GM18511 (cell line): ENCODE measurements around the gene KRT85.

Experiments
- ATAC-seq: cut with Tn5 transposase; IDR thresholded peaks from one replicate; pipeline ENCODE4 v1.9.1; 2021; ENCODE audit warnings: mild to moderate bottlenecking, moderate library complexity; ENCODE audit not compliant: unreplicated experiment

Gene KRT85

DNA sequence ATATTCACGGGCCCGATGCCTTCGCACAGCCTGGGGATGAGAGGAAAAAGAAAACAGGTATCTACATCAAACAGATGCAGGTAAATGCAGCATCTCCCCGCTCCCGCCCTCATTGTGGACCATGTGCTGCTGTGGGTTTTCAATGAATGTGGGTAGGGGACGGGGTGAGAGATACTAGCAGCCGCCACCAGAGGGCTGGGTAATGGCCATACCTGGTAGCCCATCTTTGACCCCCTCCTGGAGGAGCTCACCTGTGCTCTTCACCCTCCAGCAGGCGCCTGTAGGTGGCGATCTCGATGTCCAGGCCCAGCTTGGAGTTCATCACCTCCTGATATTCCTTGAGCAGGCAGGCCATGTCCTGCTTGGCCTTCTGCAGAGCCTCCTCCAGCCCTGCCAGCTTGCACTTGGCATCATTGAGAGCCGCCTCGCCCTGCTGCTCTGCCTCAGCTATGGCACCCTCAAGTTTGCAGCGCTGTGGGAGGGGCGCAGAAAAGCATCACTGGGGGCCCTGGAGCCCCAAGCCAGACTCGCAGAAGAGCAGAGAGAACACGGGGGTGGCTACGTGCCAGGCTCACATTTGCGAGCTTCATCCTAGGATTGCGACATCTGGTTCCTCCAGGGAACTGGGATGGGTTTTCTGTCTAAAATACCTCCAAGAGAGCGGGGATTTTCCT, 28.6 kb upstream of the KRT85 start:
- ATAC-seq = no peak

DNA sequence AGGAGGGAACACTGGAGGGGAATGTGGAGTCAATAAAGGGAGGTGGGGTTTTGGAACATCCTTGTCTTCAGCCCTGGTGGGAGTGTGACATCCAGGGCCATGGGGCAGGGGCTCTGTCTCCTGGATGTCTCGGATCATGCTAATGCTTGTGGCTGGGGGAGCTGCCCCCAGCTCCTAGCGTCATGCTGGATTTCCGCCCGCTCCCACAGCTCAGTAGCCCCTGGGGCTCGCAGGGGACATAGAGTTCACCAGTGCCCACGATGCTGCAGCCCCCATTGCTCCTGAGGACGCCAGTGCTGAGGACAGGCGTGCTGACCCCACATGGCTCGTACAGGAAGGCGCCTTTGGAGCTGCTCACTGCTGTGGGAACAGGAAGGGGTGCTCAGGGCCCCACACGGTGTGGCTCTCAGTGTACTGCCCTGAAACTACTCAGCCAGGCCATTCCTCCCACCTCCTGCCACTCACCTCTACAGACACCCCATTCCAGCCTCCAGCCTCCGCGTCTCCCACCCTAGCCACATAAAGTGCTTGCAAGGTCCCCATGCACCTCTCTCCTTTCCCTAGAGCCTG, 27.6 kb upstream of the KRT85 start:
- no peak for ATAC-seq

DNA sequence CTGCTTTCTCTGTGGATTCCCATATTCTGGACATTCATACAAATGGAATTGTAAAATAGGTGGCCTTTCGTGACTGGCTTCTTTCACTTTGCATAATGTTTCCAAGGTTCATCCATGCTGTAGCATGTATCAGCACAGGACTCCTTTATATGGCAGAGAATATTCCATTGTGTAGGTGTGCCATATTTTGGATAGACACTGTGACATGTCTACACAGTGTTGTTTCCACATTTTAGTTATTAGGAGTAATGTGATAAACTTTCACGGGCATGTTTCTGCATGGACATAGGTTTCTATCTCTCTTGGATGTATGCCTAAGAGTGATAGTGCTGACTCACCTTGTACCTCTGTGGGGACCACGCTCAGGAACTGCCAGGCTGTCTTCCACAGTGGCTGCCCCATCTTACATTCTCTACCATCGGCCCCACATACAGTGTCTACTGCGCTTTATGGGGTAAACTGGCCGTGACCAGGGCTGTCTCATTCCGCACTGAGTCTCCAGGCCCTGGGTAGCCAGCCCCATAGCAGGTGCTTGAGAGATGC, 25.3 kb upstream of the KRT85 start:
- no peak for ATAC-seq

DNA sequence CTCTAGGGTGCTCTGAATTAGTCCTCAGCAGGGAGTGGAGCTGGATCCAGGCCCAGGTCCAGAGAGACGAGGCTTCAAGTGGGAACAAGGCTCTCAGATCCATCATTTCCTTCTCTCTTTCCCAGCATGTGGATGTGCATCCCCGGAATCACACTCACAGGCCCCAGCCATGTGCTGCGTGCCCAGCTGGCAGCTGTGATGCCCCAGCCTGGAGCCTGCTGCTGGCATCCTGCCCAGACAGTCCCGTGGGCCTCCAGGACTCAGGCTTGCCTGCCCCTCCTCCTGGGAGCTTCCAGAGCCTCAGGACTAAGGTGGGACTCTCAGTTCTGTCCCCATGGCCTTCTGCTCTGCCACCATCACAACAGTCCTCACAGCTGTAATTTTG, 24.3 kb upstream of the KRT85 start:
- ATAC-seq = no peak

DNA sequence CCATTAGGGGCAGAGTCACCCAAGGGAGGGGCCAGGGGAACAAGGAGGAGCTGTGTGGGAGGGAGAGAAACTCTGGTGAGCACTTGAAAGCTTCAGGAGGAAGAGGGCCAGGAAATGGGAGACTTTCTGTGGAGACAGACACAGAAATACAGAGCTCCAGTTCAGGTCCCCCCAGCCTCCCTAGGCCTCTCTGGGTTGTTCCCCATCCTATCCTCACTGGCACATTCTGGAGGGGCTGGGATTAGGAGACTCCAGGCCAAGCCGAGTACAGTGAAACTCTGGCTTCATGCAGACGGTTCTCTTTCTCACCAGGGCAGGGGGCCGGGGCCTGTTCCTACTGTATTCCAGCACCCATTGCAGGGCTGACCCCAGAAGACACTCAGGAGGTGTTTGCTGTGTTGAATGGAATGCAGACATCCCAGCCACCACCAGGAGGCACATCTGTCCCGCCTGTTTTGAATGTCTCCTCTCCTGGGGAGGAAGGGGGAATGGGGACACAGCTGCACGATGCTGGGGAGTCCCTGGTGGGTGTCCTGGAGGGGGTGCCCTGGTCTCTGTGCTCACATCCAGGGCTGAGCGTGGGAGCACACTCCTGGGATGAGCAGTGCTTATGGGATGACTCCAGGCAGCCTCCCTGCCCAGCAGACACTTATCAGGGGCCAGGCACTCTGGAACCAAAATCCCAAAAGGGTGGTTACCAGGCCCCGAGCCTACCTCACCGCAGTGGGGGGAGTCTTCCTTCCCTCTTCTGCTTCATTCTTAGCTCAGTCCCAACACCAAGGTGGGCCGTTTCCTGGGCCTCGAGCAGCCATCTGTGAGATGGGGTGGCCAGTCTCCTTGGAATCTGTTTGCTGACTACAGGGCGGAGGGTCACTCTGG, 23.7 kb upstream of the KRT85 start:
- no peak for ATAC-seq

DNA sequence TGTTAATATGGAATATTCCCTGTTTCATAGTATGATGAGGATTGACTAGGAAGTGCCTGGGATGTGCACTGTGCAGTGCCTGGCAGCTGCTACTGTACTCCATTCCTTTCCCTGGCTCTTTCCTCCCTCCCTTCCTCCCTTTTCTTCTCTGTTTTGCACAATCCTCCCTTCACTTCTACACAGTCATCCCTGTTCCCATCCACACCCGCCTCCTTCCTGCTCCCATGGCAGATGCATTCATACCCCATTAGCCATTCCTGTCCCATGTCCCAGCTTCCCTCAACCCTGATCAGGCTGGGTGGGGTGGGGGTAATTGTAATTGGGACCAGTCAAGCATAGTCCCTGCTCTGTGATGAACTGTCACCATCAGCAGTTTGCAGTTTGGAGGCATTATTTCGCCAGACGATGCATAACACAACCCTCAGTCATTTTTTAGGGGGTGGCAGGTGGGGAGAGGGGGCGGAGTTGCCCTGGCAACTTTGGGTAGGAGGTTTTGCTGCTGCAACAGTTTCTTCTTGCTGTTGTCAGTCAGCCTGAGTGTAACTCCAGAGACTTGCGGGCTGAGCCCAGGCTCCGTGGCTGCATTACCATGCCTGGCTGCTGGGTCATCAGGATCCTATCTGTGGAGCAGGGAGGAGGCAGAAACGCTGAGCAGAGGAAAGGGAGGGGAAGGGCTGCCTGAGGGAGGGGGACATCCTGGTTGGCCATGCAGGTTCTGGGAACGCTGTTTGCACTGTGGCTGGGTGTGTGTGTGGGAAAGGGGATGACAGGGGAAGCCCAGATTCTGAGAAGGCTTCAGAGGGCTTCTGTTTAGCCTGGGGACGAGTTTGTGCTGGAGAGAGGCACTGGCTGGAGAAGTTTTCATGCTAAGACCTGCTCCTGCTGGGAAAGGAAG, 22.3 kb upstream of the KRT85 start:
- ATAC-seq = no peak

DNA sequence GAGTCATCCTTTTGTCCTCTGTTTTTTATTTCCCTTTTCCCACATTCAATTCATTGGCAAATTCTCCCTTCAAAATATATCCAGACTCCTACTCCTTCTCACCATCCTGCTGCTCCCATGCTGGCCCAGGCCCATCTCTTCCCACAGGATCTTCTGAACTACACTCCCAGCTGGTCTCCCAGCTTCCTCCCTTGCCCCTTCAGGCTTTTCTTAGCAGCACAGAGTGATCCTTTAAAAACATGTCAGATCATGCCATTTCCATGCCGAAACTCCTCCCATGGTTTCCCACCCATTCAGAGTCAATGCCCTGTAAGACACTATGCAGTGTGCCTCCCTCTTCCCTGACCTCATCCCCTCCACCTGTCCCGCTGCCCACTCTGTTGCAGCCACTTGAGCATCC, 20.6 kb upstream of the KRT85 start:
- no peak for ATAC-seq

DNA sequence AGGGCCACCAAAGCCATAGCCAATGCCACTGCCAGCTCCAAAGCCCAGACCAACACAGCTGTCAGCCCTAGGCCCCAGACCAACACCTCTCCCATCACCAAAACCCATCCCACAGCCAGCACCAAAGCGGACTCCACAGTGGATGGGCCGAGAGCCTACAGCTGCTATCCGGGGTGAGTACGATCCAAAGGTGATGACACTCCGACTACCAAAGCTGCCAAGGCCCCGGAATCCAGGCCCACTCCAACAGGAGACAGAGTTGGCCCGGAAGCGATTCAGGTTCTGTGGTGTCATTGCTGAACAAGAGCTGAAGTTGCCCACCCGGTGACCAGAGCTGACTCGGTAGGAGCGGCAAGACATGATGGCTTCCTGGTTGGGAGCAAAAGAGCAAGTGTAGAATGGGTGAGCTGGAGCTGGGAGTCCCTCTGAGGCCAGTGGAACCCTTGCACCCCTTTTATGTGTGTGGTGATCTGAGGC, 18.0 kb upstream of the KRT85 start, which contains the start of gene KRT84:
Gene KRT84 (minus strand): TSS at position 427 of the 477 bp plus-strand sequence. CDS start 67 bp downstream, at position 360.
- no peak for ATAC-seq

DNA sequence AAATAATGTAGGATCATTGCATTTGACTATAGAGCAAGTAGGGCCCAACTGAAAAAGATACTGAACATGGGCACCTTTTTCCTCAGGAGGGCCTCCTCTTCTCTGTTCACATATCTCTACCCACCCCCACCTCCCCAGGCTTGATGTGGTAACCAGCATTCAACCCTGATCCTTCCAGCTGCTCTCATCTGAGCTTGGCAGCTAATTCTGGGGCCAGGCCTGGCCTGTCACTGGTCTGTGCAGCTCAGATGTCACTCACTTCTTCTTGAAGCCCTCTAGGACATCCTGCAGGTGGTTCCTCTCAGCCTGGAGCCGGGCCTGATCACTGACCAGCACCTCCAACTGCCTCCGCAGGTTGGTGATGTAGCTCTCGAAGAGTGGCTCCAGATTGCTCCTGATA, 16.1 kb upstream of the KRT85 start:
- ATAC-seq = no peak

DNA sequence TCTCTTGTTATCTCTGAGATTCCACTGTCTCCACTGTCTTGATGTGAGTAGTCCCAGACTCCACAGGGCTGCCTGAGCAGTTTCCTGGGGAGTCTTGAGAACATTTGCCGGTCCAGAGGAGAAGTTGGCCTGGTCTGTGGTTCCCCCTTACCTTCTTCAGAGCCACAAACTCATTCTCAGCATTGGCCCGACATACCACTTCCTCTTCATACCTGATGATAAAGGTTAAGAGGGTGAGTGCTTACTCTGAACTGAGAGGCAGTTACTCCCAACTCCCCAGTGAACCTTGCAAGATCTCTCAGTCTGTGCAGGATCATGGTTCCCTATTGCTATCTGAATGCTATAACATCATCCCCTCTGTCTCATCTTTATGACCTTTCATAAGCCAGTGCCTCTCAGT, 15.6 kb upstream of the KRT85 start:
- ATAC-seq = no peak

DNA sequence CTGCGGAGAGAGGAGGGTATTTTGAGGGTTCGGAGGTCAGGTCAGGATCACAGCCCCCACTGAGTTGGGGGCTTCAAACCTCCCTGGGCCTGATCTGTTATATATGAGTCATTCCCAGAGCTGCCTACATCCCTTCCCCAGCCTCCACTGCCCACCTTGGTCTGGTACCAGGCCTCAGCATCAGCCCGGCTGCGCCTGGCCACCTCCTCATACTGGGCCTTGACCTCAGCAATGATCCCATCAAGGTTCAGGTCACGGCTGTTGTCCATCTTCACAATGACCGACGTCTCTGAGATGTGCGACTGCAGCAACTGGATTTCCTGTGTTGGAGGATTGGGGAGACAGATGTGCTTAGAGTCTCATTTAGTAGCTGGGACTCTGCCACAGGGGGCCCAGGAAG, 13.9 kb upstream of the KRT85 start:
- no peak for ATAC-seq

DNA sequence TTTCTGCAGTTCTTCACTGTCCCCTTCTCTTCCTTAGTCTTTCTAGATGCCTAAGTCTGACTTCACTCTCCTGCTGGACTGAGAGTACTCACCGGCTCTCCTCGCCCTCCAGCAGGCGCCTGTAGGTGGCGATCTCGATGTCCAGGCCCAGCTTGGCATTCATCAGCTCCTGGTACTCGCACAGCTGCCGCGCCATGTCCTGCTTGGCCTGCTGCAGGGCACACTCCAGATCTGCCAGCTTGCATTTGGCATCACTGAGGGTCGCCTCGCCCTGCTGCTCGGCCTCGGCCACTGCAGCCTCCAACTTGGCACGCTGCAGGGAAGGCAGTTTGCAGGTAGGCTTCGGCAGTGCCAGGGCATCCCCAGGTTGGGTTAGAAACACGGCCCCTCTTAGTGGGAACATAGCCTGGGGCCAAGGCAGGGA, 13.0 kb upstream of the KRT85 start:
- ATAC-seq = no peak

DNA sequence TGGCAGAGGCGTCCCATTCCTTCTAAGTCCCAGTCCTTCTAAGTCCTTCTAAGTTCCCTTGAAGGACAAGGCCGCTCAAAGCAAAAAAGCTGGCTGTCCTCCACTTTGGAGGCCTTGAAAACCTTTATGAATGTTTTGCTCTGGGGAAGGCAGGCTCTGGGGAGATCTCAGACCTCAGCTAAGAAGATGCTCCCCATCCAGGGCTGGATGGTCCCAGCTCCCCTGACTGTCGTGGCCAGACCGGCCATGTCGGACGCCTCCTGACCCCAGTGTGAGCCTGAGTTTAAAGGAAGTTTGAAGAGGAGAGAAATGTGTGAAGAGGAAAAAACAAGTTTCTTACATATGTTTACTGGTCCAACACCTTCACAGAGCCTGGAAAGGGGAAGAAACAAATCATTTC, 12.3 kb upstream of the KRT85 start:
- no peak for ATAC-seq

DNA sequence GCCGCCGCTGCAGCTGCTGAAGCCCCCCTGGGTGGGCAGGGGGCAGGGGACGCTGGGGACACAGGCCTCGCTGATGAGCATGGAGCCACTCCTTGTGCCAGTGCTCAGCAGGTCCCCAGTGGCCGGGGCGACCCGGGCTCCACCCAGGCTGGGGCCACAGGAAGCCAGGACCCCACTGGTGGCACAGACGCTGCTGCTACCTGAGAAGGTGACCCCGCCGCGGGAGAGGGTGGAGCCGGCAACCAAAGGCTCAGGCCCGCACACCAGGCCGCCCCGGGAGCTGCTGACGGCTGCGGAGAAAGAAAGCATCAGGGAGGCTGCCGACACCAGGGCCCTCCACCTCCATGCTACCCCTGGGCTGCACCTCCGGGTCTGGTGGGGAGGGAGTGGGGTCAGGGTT, 10.8 kb upstream of the KRT85 start:
- ATAC-seq = no peak

DNA sequence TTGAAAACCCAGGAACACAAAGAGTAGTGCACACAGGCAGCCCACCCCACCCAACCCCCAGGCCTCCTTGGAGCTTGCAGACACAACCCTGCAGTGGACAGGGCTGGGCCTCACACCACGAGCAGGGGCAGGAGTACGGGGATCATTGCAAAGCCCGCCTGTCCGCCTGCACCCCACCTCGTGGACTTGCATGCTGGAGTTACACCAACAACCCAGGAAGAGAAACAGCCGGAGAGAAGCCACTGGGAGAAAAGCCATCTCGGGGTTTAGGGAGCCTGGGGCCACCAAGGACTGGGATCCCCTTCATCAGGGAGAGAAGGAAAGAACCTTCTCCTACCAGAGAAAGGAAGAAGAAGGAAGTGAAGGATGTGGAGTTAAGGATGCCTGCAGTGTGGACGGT, 10.0 kb upstream of the KRT85 start:
- no peak for ATAC-seq

DNA sequence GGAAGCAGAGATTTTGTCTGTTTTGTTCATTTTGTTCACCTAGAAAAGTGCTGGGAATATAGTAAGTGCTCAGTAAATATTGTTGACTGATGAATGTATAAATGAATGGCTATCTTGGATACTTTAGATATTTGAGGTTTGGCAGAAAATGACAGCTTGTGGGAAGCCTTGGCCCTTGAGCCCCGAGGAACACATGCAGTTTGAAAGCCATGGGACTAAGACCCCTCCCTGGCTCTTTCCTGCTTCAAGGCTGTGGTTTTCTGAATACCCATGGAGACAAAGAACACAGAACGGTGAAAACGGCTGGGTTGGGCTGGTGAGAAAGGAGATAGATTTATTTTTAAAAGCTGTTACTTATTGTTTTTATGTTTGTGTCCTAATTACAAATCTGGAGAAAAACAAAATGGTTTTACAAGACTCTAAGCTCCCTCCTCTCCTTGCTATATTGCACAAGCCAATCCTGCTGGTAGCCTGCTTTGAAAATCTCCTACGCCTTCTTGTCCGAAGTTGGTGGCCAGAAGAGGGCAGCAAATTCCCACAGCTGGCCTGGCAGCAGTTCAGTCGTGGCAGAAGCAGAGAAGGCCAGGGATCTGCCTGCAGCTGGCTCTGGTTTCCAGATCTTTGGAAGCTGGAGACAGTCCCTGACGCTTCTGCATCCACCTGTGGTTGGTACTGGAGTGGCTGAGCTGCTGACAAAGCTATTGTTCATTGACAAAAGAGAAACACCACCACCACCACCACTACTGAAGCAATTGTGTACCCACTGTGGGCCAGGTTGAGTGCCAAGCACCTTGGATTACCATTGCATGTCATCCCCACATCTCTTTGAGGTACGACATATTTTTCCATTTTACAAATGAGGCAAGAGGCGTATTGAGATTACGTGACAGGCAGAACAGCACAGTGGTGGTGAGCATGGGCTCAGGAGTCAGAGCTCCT, 5.2 kb upstream of the KRT85 start:
- no peak for ATAC-seq

DNA sequence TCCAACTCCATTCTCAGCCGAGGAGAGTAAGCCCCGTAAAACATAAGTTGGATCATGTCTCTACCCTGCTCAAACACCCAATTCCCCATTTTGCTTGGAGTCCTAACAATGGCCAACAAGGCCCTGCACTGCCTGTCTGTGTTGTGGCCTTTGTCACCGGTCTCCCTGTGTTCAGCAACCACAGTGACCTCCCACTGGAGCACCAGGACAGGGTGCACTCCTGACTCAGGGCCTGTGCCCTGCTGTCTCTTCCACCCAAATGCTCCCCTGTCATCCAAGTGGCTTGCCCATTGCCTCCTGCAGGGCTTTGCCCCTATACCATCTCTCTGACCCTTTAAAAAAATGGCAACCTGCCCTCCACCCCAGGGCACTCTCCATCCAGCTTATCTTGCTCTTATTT, 4.4 kb upstream of the KRT85 start:
- ATAC-seq = no peak

DNA sequence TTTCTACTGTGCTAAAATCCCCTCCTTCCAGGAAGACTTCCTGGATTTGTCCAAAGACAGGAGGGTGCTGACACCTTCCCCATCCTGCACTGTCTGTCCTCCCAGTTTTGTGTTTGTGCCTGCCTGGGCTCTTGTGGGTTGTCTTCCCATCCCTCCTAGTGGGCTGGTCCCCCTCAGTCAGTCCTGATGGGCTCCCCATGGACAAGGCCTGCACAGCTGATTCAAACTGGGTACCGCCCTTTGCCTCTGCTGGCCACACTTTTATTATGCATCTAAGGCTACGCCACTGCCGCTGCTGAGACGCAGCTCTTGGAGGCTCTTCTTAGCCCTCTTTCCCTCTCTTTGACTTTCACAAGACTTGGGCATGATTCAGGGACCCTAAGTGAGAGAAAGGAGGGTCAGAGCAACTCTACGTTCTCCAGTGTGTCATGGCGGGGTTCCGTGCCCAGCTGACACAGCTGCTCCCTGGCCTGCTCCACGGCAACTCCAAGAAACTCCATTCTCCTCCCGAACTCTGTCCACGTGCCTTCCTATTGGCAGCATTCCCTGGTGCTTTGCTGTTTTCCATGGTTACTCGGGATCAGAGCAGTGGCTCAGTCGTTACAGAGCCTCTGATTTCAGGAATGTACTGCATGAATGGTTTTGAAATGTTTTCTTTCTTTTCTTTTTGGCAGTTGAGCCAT, 3.8 kb upstream of the KRT85 start:
- no peak for ATAC-seq

DNA sequence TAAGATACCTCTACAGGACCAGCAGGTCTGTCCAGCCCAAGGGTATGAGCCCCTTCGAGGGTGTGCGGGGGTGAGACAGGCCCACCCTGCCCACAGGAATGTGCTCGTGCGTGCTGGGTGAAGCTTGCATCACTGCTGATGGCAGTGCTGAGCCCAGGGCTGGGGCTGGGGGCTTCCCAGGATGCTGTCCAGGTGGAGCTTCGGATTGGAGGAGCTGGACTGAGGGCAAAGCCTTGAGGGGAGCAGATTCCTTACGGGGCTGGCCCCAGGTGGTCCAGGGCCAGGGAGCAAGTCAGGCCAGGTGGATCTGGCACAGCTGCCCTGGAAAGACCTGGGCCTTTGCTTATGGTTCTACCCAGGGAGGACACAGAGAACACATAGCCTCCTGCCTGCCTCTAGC, 2.5 kb upstream of the KRT85 start:
- no peak for ATAC-seq
